ENCODE measurements around the gene FKBP4. TPM values are rescaled to one million over a fixed set of nuclear protein-coding genes. Genes with fewer than 3 reads are reported as not detected.

FKBP4 gene
- total and polyA plus RNA-seq, 2 of the 8 experiments (the other 6 are each of a cell fraction or from before 2014, with no cell fraction given), result 72.6 to 243 TPM

GRCh38 chr12:2823483-2823882, 28.7 kb downstream of the FKBP4 start:
- Histone ChIP-seq H3K27me3 (replicated peaks in 1 of 4; ENCODE audit: control insufficient read depth in 3 of 4, extremely low read depth in 1 of 4, insufficient read depth in 3 of 4, low read length in 3 of 4) (no peaks in the 10 kb centered on the region), H4K5ac (ENCODE audit: insufficient read length, low read depth, low read length) (no peak overlapping the region), H3K79me2 (ENCODE audit: control insufficient read depth in 1 of 2, insufficient read depth in 2 of 2, low read length in 2 of 2) (no peaks in the 10 kb centered on the region), H3K4me2 (ENCODE audit: insufficient read depth in 1 of 2, low read depth in 2 of 2, low read length in 2 of 2) (no peak overlapping the region), H2BK12ac (ENCODE audit: low read depth, low read length) (no peak overlapping the region), H3K9ac (replicated peaks in 1 of 4; ENCODE audit: extremely low read depth in 1 of 4, low read depth in 3 of 4, low read length in 3 of 4) (no peak overlapping the region), H3K56ac (replicated peaks; ENCODE audit: insufficient read length, low read depth, low read length) (no peak overlapping the region), H4K8ac (ENCODE audit: extremely low read depth, insufficient read depth, low read length) (no peak overlapping the region), H4K91ac (replicated peaks; ENCODE audit: insufficient read length, low read length) (no peak overlapping the region), H3K18ac (ENCODE audit: extremely low read depth, low read length) (no peak overlapping the region), H2BK120ac (replicated peaks; ENCODE audit: low read depth, low read length) (no peak overlapping the region), H2BK15ac (ENCODE audit: low read length) (no peak overlapping the region), H3K9me3 (ENCODE audit: insufficient read depth in 2 of 2, low read depth in 1 of 2, low read length in 1 of 2) (no peaks in the 10 kb centered on the region), H3K4me1 (replicated peaks in 1 of 4; ENCODE audit: control insufficient read depth in 3 of 4, insufficient read depth in 4 of 4, low read length in 3 of 4) (peaks cover 3 to 24% (median 10%) of the 10 kb centered on the region in 4 experiments), H3K14ac (ENCODE audit: insufficient read length) (no peak overlapping the region), H2AFZ (ENCODE audit: low read length) (no peak overlapping the region), H3K23ac (ENCODE audit: insufficient read length) (no peak overlapping the region), H3K27ac (ENCODE audit: low read depth, low read length) (no peak overlapping the region), H3K79me1 (ENCODE audit: low read depth, low read length) (no peaks in the 10 kb centered on the region; the same call in 1 of the 2 replicates), H4K20me1 (replicated peaks in 1 of 2; ENCODE audit: control insufficient read depth in 1 of 2, insufficient read depth in 2 of 2, low read length in 2 of 2) (peaks cover 2 to 9% of the 10 kb centered on the region in 2 experiments), H3K36me3 (ENCODE audit: control insufficient read depth in 2 of 4, insufficient read depth in 4 of 4, low read length in 3 of 4) (peaks cover 17 to 51% (median 22%) of the 10 kb centered on the region in 4 experiments; a peak in 7 of 8 replicates), H3K23me2 (ENCODE audit: low read depth, low read length) (no peaks in the 10 kb centered on the region), H3K4ac (replicated peaks; ENCODE audit: insufficient read length, low read depth, low read length) (no peak overlapping the region), H2BK20ac (ENCODE audit: low read length) (no peak overlapping the region), H2BK5ac (ENCODE audit: low read depth, low read length) (no peak overlapping the region), H2AK5ac (ENCODE audit: low read depth, low read length) (no peak overlapping the region), H3K4me3 (ENCODE audit: extremely low read depth in 1 of 4, insufficient read depth in 2 of 4, low read depth in 3 of 4, low read length in 4 of 4) (no peak overlapping the region)
- WGBS, 2 experiments (ENCODE audit: extremely low coverage in 1 of 2, insufficient coverage in 1 of 2, insufficient read length in 1 of 2, insufficient replicate concordance in 2 of 2, low coverage in 1 of 2, low lambda C conversion rate in 2 of 2, missing lambda C conversion rate in 1 of 2), result 90% methylated on average over 7 of the region's 7 CpGs; no CpG with 5 or more reads in 1 of the 2 experiments
- POLR2A ChIA-PET (ENCODE audit: partially characterized antibody), result interaction anchor here (3.3 to 8.7 kb wide), 2 partner anchors 10 kb away, joined by 19 to 58 read pairs; partner anchors contain the start of genes ITFG2 and NRIP2
- FAIRE-seq (no peak), DNase-seq (ENCODE audit: low read depth in 1 of 2, low spot score in 2 of 2) (no peak)
- TF ChIP-seq PHF8 (conservative IDR thresholded peaks at IDR 0.05; ENCODE audit: low read depth, low read length), result no peak
- TF ChIP-seq MAFK (IDR thresholded peaks at IDR 0.05; ENCODE audit: low read depth, low read length), result 0 out of 2 replicates have a peak, but pooled peaks have one; percentile 37
- CTCF ChIA-PET (ENCODE audit: partially characterized antibody), result interaction anchor here (1.1 to 3.8 kb wide), 3 partner anchors 10 to 34 kb away, joined by 3 to 19 read pairs (median 12); partner anchors contain the start of gene ITFG2
